Measurements from ENCODE around the gene TRIM16.
"Not testable (repeated sequence)": the region's sequence is repeated elsewhere in the genome, so short reads cannot be mapped to it uniquely, and the experiment has no call there.

DNA sequence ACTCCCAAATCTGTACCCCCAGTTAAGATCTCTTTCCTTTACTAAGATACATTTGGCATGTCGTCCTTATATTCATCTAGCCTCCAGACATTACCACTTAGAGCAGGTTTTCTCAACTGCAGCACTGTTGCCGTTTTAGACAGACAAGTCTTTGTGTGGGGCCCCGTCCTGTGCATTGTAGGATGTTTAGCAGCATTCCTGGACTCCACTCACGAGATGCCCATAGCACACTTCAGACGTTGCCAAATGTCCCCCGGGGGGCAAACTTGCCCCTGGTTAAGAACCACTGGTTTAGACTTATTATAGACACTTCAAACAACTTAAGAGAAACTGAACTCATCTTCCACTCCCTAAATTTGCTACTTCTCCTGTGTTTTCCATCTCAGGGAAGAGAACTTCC, 8.1 kb downstream of the TRIM16 start:
- TF ChIP-seq, protein P1, sequence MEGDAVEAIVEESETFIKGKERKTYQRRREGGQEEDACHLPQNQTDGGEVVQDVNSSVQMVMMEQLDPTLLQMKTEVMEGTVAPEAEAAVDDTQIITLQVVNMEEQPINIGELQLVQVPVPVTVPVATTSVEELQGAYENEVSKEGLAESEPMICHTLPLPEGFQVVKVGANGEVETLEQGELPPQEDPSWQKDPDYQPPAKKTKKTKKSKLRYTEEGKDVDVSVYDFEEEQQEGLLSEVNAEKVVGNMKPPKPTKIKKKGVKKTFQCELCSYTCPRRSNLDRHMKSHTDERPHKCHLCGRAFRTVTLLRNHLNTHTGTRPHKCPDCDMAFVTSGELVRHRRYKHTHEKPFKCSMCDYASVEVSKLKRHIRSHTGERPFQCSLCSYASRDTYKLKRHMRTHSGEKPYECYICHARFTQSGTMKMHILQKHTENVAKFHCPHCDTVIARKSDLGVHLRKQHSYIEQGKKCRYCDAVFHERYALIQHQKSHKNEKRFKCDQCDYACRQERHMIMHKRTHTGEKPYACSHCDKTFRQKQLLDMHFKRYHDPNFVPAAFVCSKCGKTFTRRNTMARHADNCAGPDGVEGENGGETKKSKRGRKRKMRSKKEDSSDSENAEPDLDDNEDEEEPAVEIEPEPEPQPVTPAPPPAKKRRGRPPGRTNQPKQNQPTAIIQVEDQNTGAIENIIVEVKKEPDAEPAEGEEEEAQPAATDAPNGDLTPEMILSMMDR (IDR thresholded peaks at IDR 0.05): not testable (repeated sequence)
- TF ChIP-seq POLR2A (IDR thresholded peaks at IDR 0.05): not testable (repeated sequence)
